AG09319 (cell line): Measurements from ENCODE around the gene KCNAB3.

Source experiments
- DNase-seq: peaks from one replicate; pipeline ENCODE4 v3.0.0-alpha.2; 2010; ENCODE audit warnings: low read depth; ENCODE audit errors: extremely low read depth
- TF ChIP-seq, protein P1 (sequence below): IDR thresholded peaks from 2 replicates; pipeline ENCODE4 v1.5.1; 2011; ENCODE audit warnings: low read depth, mild to moderate bottlenecking, inconsistent platforms, low read length, moderate library complexity

Gene KCNAB3

DNA sequence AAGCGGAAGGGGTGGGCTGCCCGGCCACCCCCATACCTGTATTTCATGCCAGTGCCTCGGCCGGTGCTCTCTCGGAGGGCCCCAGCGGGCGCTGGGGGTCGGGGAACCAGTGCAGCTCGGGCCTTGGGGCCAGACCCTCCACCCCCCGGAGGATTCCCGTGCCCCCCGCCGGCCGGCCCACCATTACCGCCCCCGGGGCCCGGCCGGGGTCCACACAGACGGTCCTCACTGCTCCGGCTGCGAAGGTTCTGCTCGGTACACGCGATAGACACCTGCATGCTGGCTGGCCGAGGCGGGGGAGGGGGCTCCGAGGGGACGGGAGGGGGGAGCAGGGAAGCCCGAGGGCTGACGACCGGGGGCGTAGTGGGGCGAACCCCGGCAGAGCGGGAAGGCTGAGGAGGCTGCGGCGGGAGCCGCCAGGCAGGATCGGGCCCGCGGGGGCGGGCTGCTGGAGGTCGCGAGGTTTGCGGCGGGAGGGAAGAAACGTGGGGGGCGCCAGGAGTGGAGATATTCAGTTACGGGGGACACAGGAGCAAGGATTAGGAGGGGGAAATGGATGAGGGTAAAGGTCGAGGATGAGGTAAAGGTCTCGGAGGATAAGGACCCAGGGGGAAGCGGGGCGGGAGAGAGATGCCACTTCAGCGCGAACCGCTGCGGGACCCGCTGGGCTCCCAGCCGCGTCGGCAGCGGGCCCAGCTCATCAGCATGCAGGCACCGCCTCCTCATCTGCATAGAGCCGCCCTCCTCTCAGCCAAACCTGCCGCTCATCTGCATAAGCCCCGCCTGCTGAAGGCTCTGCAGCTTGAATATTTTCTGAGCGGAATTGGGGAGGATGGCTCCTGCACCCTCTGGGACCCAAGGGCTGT is at the start of gene KCNAB3:
KCNAB3 (minus strand) TSS at position 699 of the 866 bp plus-strand sequence; CDS start at position 278, 421 bp downstream.
- peak; percentile 32 for DNase-seq
- TF ChIP-seq, protein P1, sequence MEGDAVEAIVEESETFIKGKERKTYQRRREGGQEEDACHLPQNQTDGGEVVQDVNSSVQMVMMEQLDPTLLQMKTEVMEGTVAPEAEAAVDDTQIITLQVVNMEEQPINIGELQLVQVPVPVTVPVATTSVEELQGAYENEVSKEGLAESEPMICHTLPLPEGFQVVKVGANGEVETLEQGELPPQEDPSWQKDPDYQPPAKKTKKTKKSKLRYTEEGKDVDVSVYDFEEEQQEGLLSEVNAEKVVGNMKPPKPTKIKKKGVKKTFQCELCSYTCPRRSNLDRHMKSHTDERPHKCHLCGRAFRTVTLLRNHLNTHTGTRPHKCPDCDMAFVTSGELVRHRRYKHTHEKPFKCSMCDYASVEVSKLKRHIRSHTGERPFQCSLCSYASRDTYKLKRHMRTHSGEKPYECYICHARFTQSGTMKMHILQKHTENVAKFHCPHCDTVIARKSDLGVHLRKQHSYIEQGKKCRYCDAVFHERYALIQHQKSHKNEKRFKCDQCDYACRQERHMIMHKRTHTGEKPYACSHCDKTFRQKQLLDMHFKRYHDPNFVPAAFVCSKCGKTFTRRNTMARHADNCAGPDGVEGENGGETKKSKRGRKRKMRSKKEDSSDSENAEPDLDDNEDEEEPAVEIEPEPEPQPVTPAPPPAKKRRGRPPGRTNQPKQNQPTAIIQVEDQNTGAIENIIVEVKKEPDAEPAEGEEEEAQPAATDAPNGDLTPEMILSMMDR, result no peak

DNA sequence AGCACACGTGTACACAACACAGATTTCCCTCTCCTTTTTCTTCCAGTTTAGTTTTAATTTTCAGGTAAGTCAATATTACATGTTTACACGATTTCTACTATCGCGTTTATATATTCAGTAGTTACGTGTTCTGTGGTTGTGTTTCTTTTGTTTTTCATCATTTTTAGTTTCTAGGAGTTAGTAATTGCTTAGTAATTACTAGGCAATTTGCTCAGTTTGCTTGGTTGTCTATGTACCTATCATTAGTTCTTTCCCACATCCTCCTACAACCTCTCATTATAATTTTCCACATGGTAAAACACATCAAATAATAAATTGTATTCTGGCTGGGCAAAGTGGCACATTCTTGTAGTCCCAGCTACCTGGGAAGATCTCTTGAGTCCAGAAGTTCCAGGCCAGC is 48.1 kb upstream of the KCNAB3 start:
- no peak for DNase-seq
- TF ChIP-seq, protein P1, result no peak

DNA sequence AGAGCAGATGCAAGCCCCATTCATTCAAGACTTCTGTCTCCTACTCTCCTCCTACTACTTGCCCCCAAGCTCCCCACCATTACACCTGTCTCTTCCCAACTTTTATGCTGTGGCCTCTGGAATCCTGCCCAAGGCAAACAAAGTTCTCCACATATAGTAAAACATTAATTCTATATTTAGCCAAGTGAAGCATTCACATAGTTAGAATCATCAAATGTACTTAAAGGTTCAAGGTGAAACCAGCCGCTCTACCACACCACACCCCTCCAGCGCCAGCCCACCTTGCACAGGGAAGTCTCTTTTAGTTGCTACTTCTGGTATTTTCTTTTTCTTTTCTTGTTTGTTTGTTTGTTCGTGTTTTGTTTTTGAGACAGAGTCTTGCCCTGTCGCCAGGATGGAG is 47.4 kb upstream of the KCNAB3 start:
- no peak for DNase-seq
- TF ChIP-seq, protein P1, result no peak

DNA sequence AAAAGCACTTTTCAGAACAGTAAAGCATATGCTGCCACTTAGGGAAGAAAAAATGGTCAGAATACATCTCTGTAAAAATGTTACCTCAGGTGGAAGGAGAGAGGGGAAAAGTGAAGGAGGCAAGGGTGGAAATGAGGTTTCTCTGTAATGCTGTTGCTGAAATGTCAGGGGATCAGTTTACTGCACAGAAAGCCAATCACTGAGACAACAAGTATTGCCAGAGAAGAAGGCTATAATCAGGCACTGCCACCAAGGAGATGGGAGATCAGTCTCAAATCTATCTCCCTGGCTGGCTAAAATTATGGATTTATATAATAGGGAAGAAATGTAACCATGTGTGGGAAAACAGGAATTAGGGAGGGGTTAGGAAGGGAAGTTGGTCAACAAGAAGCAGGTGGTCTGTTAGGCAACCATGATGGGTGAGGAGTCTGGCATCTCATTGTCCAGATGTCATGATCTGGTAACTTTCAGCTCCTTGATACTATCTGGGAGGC is 45.0 kb upstream of the KCNAB3 start:
- no peak for DNase-seq
- TF ChIP-seq, protein P1, result no peak

DNA sequence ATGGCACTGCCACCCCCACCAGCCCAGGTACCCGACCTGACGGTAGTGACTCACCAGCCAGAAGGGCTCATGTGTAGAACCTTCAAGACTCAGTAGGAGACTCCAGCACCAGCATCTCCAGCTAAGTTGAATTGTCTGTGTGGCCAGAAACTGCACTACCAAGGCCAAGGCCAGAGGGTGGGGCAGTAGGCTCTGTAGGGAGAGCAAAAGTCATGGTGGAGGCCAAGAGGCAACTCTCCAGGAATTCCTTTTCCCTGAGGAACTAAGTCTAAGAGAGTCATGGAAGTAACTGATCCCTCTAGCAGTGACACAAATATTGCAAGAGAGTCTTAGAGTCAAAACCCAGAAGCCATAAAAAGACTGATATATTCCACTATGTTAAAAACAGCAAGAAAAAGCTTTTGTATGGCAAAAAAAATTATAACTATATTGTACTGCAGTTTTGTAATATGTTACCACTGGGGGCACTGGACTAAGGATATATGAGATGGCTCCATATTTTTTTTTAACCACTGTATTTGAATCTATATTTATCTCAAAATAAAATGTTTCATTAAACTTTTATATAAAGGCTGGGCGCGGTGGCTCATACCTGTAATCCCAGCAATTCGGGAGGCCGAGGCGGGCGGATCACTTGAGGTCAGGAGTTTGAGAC is 42.6 kb upstream of the KCNAB3 start:
- DNase-seq, result no peak
- TF ChIP-seq, protein P1, result peak; percentile 12

DNA sequence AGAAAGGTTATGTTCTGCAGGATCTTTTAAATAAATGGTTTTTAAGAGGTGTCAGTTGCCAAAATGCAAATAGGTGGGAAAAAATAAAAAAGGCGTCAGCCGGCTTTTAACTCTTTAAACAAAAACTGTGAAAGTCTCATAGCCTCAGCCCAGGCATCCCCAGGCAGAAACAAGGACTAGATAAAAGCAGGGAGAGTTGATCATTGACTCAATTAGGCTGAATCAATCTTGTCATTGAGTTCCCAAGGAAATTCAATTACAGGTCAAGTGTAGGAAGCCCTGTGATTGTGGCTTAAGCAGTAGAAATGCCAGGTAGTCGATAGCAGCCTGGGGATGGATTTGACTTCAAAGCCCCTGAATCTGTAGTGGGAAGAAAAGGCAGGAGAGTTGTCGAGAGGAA is 42.0 kb upstream of the KCNAB3 start:
- DNase-seq, result no peak
- TF ChIP-seq, protein P1, result no peak

DNA sequence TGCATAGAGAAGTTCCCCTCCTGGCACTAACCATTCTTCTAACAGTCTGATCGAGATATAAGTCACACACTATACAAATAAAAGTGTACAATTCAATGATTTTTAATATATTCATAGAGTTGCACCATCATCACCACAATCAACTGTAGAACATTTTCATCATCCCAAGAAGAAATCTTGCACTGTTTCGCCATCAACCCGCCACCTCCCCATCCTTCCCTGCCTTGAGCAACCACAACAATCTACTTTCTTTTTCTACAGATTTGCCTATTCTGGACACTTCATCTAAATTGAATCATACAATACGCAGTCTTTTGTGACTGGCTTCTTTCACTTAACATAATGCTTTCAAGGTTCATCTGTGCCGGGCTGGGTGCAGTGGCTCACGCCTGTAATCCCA is 39.8 kb upstream of the KCNAB3 start:
- TF ChIP-seq, protein P1, result no peak

More for the DNA sequence above, 39.8 kb upstream of the KCNAB3 start:
- no peak for DNase-seq
